Germinal center (tissue), 1 donor: Measurements from ENCODE around the gene CCDC8.
"Not testable (repeated sequence)": the region's sequence is repeated elsewhere in the genome, so short reads cannot be mapped to it uniquely, and the experiment has no call there.

ENCODE experiments used
- DNase-seq: peaks from one replicate; pipeline ENCODE4 v3.0.0; 2012; ENCODE audit warnings: mixed read lengths, low spot score

CCDC8 gene

DNA sequence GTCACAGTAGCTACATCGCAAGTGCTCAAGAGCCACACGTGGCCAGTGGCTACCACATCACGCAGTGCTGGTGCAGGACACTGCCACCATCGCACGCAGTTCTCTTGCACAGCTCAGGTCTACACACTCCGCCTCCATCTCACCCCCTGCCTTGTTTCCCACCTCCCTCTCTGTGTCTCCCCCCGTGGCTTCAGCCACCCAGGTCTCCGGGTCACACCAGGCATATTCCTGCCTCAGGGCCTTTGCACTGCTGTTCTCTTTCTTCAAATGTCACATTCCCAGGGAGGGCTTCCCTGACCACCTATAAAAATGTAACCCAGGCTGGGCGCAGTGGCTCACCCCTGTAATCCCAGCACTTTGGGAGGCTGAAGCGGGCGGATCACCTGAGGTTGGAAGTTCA lies 10.6 kb downstream of the CCDC8 start:
- no peak for DNase-seq

DNA sequence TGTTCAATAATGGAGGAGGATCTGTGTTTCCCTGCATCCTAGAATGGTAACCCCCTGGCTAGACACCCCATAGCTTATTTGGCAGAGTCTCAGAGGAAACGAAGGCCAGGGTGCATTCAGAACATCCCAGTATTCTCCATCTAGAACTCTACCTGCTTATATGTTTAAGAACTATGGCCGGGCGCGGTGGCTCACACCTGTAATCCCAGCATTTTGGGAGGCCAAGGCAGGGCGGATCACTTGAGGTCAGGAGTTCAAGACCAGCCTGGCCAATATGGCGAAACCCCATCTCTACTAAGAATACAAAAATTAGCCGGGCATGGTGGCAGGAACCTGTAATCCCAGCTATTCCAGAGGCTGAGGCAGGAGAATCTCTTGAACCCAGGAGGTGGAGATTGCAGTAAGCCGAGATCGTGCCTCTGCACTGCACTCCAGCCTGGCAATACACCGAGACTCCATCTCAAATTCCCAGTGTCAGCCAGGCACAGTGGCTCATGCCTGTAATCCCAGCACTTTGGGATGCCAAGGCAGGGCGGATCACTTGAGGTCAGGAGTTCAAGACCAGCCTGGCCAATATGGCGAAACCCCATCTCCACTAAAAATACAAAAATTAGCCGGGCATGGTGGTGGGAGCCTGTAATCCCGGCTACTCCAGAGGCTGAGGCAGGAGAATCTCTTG lies 15.4 kb downstream of the CCDC8 start:
- not testable (repeated sequence) for DNase-seq

DNA sequence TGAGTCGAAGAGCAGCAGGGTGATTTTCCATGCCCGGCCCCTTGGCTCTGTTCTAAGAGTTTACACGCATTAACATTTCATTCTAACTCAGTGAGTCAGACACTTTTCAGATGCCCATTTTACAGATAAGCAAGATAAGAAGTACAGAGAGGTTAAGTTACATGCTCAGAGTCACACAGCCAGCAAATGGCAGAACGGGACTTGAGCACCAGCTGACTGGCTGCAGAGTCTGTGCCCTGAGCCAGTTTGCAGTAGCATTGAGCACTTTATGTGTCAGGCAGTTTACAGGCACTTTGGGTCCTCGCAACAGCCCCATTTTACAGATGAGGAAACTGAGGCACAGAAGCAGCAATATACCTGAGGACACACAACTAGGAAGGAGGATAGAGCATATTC lies 19.0 kb downstream of the CCDC8 start:
- no peak for DNase-seq

DNA sequence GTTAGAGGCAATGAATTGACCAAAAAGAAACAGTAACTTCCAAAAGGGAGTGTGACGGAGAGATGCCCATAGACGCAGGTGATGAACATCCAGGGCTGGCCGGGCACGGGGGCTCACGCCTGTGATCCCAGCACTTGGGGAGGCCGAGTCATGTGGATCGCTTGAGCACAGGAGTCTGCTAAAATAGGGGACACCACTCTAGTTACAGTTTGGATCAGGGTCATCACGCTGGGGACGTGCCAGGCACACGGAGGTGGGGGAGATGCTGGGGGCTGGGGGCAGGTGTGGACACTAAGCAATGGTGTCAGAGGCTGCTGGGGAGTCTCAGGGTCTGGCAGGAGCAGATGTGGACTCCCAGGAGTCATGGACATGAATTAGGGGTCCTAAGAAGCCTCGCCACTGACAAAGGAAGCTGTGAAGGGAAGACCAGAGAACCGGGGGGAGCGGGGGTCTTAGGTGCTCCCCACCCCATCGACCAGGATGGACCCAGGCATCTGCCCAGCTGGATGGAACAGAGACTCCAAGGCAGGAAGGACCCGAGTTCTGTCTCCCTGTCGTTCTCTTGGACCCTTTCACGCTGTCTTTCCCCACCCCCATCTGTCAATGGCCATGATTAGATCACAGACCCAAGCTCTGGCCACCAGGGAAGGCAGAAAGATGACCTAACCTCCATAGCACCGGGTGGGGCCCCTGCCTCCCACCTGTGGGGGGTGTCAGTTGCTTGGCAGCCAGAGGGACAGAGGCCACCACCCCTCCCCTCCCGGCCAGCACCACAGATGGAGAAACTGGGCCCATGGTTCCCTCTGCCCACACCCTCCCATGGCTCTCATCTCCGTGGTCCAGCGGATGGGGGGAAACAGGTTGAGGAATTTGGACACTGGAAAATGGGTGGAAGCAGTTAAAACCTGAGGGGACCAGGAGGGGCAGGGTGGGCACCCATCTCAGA lies 19.6 kb downstream of the CCDC8 start:
- DNase-seq = no peak

DNA sequence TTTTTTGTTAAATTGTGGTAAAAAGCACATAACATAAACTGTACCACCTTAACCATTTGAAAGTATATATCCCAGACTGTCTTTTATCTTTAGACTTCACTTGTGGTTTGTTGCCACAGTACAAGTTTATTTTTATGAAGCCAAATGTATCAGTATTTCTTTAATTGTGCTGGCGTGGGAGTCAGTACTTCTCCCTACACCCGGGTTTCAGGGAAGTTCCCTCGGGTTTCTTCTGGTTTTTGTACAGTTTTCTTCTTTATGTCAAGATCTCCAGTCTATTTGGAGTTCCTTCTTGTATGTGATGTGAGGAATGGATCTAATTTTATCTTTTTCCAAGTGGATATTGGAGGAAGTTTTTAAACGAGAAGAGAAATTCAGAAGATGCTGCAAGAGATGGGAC lies 20.5 kb downstream of the CCDC8 start:
- no peak for DNase-seq

DNA sequence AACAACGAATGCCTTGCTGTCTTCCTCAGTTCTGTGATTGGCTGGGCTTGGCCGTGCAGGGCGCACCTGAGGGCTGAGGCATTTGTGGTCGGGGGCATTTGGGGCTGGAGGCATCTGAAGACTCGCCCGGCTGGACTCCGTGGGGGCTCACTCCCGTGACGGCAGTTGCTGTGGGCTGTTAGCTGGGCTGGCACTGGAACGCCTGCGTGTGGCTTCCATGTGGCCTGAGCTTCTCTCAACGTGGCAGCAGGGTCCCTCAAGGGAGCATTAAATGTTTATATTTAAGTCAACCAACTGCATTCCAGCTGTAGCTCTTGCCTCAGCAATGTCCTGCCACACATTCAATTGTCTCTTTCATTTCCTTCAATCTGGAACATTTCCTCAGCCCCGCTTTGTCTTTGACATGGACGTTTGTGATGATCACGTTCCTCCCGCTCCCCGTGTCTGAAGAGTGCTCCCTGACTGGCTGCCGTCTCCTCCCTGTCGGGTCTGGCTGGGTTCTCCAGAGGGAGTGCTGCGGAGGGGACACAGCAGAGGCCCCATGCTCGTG lies 21.0 kb downstream of the CCDC8 start:
- no peak for DNase-seq

DNA sequence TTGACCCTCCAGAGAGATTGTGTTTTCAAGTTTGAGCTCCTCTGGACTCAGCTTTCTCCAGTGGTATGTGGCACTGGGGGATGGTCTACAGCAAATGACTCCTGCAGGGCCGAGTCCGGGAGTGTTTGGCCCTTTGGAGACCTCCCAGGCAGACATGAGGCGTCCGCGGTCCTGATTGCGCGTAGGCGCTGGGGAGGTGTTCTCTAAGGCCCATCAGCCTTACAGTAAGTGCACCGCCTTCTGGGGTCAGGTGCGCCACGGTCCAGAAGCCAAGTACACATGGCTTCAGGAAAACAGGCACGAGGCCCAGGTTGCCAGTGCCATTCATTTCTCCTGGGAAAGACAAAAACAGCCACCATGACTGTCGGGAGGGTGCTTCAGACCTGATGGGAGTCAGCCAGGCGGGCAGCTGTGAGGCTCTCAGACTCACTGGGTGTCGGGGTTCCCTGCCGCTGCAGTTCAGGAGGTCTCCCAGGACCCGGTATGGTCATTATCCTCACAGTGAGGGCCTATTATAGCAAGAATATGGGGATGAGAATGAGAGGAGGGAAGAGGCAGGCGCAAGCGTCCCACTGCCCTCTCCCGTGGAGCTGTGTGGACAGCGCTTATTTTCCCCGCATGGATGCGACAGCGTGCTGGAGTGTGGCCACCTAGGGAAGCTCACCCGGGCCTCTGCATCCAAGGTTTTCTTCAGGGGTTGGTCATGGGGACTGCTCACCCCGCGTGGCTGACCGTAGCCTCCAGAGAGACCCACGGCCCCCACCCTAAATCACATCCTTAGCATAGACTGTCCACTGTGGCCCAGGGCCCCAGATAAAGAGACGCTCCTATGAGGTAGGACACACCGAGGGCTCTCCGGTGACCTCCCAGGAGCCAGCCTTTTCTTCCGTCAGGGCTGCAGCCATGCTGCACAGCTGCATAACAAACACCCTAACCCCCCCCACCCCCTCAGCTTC lies 21.8 kb downstream of the CCDC8 start:
- no peak for DNase-seq

DNA sequence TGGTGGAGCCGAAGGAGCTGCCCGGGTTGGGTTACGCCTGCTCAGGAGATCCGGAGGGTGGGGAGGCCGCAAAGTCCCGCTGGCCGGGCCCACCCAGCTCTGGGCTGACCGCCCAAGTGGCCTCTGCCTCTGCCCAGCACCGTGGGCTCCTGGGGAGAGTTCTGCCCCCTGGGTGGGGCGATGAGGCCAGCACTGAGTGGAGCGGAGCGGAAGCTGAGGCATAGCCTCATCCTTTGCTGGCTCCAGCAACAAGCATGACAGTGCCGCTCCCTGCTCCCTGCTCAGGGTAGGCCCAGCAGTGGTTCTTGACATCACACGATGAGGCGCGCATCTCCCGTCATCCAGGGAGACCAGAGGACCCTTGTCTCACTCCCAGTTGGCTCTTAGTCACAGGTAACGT lies 22.5 kb downstream of the CCDC8 start:
- no peak for DNase-seq

DNA sequence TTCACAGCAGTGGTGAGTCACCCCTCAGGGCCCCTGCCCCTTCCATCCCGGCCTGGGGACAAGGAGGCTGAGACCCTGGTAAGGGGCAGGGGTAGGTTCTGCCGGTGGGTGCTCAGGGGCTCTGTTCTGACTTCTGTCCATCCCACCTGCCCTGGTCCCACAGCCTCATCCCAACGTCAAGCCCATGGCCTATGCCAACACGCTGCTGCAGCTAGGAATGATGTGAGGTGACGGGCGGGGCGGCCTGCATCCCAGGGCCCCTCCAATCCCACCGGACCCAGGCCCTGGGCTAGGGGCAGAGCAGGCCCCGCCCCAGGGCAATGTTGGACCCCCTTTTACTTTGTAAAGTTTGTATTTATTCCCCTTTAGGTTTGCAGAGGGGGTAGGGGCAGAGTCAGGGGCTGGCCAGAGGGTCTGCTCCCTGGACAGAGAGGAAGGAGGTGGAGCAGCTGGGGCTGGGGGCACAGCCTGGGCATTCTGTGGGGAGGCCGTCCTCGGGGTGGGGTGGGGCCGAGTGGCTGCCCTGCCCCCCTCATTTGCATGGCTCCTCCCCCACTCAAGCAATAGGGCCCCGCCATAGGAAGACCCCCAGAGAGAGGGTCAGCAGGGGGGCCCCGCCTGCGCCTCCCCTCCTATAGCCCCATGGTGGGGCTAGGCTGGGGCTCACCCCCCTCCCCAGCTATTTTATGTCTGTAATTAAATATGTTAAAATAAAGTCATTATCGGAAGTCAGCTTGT lies 23.1 kb downstream of the CCDC8 start:
- no peak for DNase-seq

DNA sequence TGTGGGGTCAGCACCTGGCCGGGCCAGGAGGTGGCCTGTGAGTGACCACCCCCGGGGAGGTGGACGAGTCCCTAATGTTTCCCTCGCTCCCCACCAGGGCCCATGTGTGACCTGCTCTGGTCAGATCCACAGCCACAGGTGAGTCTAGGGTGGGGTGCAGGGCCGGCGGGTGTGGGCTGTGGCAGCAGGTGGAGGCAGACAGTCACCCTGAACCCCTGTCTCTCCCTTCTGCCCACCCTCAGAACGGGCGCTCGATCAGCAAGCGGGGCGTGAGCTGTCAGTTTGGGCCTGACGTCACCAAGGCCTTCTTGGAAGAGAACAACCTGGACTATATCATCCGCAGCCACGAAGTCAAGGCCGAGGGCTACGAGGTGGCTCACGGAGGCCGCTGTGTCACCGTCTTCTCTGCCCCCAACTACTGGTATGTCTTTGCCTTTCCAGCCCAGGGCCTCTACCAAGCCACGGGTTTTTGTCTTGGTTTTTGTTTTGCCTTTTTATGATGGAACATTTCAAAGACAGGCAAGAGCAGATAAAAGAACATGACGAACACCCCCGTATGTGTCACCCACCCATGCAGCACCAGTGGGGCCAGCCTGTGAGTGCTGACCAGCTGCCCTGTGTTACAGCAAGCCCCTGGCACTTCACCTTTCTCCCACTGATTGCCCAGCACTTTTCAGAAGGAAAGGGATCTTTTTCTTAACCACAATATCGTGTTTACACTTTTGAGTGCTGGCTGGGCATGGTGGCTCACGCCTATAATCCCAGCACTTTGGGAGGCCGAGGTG lies 24.9 kb downstream of the CCDC8 start:
- DNase-seq = no peak

DNA sequence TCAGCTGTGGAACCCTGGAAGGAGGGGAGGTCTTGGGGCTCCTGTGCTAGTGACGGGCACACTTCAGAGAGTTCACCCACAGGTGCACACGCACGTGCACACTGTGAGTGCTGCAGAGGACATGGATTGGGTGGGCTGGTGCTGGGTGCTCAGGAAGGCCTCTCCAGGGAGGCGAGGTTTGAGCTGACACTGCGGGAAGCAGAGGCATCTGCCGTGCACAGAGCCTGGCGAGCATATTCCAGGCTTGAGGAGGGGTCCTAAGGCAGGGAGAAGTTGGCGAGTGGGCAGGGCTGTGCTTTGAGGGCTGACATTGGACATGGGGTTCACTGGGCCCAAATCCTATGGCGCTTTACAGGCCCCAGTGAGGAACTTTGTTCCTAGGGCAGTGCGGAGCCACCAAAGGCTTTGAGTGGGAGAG lies 25.6 kb downstream of the CCDC8 start:
- DNase-seq = no peak

DNA sequence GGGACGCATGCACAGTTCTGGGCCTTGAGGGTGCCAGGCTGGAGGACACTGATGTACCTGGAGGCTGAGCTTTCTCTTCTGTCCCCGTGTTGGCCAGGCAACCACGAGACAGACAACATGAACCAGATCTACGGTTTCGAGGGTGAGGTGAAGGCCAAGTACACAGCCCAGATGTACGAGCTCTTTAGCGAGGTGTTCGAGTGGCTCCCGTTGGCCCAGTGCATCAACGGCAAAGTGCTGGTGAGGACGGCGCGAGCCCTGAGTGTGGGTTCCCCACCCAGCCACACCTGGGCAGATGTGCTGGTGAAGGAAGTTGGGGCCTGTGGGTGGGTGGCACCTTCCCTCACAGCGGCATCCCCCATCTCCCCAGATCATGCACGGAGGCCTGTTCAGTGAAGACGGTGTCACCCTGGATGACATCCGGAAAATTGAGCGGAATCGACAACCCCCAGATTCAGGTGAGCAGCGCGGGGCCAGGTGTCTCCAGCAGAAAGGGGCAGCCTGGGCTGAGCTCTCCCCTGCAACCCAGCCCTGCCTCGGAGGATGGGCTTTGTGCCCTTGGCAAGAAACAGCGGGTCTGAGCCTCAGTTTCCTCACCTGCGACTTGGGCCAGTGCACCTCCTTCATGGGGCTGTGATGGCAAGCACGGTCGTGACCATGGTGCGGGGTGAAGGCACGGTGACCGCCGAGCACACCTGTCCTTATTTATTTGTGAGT lies 26.2 kb downstream of the CCDC8 start:
- no peak for DNase-seq

DNA sequence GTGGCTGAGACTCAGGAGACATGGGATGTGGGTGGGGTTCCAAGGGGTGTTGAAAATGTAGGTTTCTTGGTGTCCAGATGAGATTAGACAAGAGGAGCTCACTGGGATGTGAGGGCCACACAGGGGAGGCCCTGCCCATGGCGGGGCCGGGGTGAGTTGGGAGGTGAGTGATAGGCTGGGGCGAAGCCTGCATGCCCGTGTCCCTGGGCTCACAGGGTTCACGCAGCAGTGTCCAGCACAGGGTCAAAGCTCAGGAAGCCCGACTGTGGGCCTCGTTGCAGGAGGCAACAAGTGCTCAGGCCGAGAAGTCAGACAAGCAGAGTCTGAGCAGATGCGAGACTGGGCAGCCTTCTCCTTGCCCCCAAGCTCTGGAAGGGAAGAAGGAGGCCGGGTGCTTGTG lies 27.2 kb downstream of the CCDC8 start:
- DNase-seq = no peak

DNA sequence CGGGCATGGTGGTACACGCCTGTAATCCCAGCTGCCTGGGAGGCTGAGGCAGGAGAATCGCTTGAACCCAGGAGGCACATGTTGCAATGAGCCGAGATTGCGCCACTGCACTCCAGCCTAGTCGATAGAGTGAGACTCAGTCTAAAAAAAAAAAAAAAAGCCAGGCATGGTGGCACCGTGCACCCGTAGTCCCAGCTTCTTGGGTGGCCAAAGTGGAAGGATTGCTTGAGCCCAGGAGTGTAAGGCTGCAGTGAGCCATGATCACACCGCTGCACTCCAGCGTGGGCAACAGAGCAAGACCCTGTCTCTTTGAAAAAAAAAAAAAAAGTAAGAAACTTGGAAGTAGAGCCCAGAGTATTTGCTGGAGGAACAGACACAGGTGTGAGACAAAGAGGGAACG lies 27.7 kb downstream of the CCDC8 start:
- DNase-seq = no peak

DNA sequence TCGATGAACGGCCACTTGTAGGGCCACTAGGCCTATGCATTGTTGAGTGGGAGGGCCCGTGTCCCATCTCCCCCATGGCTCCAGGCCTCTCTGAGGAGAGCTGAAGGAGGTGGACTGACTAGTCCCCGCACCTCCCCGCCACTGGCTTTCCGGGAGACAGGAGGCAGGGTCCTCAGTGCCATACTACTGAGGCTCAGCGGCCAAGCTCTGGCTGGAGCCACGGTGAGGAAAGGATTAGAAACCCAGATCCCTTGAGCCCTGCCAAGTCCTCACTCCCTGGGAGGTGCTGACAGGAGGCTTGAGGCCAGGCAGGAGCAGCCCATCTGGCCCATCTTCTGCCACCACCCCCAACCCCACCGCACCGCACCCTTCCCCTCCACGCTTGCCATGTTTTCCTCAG lies 29.0 kb downstream of the CCDC8 start:
- DNase-seq = no peak

DNA sequence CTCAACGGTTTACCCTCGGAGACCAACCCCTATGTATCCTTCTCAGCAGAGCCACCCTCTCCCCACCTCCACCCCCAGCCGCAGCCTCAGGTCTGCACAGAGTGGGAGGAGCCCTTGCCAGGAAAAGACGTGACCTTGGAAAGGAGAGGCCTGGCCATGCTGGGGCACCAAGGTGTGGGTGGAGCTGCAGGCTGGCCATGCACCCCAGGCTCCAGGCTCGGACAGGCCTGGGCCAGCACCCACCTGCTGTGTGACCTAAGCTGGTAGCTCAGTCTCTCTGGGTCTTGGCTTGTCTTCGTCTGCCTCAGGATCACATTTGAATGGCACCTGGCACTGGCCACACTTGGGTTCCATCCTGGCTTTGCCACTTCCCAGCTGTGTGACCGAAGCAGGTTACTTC lies 29.5 kb downstream of the CCDC8 start:
- DNase-seq = no peak

DNA sequence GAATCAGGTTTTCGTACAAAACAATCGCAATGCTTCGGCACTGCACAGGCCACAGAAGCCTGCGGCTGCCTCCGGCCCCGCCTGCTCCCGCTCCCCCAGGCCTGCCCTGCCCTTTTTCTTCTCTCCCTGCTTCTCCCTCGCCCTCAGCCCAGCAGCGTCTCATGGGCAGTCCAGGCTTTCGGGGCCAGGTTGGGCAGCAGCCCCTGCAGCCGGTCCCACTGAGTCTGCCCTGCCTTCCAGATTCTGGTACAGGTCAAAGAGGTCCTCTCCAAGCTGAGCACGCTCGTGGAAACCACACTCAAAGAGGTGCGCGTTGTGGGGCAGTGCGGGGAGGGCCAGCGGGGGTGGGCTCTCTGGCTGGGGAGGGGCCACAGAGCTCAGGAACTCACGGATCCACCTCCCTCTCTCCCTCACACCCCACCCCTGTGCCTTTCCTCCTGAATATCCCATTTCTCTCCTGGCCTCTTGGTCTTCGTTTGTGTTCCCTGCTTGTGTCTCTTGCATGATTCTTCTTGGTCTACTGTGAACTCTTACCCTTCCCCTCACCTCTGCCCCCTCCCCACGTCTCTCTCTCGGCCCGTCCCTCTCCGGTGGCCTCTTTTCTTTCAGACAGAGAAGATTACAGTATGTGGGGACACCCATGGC lies 30.1 kb downstream of the CCDC8 start:
- DNase-seq = no peak

DNA sequence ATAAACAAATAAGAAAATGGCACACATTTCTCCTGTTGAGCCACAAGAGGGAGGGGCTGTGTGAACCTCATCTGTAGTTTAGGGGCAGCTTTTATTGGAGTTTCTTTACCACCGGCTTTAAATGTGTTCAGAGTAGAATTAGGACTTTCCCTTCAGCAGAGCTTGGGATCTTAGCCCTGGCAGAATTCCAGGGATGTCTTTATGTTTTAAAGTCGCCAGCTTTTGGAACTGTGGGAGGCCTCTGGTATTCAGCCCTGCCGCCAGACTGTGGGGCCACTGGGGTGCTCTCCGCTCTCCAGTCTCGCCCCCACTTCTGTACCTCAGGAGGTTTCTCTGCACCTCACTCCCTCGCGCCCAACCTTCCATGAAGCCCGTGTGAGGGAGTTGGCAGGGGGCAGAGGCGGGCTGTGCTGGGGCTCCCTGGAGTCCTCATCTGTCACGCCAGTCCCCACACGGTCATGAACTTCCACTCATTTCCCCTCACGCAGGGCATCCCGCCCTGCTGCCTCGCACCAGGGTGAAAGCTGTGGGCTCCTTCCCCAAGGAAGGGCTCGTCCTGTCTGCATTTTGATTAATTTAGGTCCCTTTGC lies 31.5 kb downstream of the CCDC8 start:
- DNase-seq = no peak

DNA sequence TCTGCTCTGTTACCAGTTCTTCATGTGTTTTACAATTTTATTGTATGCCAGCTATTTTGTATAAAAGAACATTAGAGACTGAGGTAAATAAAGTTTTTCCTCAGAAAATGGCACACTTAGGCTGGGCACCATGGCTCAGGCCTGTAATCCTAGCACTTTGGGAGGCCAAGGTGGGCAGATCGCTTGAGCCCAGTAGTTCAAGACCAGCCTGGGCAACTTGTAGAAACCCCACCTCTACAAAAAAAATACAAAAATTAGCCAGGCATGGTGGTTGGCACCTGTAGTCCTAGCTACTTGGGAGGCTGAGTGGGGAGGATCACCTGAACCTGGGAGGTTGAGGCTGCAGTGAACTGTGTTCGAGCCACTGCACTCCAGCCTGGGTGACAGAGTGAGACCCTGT lies 32.0 kb downstream of the CCDC8 start:
- DNase-seq = no peak
